LNCaP clone FGC (cell line): ENCODE data around the gene ATP2B1.

Source experiments
- DNase-seq: peaks from one replicate; pipeline ENCODE4 v3.0.0-alpha.2; 2011; ENCODE audit warnings: low read depth
- H3K4me3 ChIP-seq: 2 replicates; pipeline ENCODE4 v1.5.1; 2011; ENCODE audit warnings: mild to moderate bottlenecking, low read depth, low read length, control low read depth
- TF ChIP-seq, protein P1 (sequence below): IDR thresholded peaks from 2 replicates; pipeline ENCODE4 v1.5.1; 2012; ENCODE audit warnings: mild to moderate bottlenecking; ENCODE audit not compliant: control insufficient read depth, insufficient read depth; ENCODE audit errors: extremely low read depth

The ATP2B1 gene

DNA sequence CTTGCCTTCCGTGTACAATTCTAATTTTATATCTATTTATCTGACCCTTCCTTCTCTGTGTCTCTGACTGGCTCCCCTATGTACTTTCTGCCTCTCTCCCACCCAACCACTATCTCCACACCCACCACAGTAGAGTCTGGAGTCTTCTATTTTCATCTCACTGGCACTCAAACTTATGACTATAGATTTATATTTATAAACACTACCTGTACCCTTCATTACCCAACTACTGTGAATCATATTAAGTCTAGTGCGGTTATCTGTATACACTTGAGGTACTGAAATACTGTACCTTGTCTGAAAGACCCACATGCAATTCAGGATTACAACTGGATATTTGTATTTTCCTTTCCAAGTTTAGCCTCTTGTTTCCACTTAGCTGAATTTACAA lies 36.1 kb downstream of the ATP2B1 start:
- H3K4me3 ChIP-seq, result no peak overlapping the region
- TF ChIP-seq, protein P1, sequence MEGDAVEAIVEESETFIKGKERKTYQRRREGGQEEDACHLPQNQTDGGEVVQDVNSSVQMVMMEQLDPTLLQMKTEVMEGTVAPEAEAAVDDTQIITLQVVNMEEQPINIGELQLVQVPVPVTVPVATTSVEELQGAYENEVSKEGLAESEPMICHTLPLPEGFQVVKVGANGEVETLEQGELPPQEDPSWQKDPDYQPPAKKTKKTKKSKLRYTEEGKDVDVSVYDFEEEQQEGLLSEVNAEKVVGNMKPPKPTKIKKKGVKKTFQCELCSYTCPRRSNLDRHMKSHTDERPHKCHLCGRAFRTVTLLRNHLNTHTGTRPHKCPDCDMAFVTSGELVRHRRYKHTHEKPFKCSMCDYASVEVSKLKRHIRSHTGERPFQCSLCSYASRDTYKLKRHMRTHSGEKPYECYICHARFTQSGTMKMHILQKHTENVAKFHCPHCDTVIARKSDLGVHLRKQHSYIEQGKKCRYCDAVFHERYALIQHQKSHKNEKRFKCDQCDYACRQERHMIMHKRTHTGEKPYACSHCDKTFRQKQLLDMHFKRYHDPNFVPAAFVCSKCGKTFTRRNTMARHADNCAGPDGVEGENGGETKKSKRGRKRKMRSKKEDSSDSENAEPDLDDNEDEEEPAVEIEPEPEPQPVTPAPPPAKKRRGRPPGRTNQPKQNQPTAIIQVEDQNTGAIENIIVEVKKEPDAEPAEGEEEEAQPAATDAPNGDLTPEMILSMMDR, result no peak
- no peak for DNase-seq

DNA sequence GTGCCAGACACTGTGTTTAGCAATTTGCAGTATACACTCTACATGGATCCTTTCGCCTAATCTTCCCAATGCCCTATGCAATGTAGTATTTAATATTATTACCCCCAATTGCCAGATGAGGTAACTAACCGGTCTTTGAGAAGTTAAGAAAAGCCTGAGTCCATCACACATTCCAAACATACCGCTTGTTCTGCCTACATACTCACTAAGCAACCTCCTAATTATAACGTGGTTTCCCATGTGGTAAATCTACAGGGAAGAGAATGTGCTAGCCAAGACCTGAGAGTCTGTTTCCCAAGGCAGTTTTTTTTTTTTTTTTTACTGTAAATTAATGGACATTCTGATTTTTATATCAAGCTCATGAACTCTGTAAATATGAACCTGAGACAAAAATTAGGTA lies 37.2 kb downstream of the ATP2B1 start:
- TF ChIP-seq, protein P1, result no peak
- H3K4me3 ChIP-seq, result no peak overlapping the region
- no peak for DNase-seq

DNA sequence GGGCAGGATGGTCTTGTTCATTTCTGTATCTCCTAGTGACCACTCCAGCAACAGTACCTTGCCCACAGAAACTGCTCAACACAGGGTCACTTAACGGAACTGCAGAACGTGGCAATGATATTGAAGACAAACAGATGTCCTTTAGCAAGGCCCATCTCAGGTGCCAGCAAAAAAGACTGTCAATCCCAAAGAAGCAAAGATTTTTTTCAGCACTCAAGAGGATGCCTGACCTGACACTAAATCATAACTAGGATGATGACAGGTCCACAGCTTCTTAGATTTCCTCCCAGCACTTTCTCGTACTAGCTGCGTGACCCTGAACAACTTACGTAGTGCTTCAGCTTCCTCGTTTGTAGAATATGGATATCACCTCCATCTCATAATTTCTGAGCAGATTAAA lies 39.4 kb downstream of the ATP2B1 start:
- TF ChIP-seq, protein P1, result no peak
- DNase-seq, result no peak

DNA sequence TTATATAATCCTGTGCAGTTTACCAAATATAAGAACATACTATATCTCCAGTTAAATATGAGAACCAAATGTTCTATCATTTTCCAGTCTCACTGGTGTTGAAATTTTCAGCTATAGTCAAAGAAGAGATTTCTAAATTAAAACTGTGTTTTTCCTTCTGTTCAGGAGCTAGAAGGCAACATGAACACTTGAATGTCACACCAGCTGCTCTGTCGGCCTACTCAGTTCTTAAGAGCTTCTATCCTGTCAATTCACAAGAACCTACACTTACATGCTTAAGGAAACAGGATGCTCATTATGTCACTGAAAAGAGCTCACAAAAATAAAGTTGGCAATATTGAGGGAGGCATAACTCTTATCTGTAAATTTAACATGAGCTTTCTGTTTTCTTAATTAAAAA lies 43.1 kb downstream of the ATP2B1 start:
- no peak for DNase-seq
- TF ChIP-seq, protein P1, result no peak

More for the DNA sequence above, 39.4 kb downstream of the ATP2B1 start:
- H3K4me3 ChIP-seq, result no peak overlapping the region

GRCh38 chr12:89664441-89664840 lies 44.2 kb downstream of the ATP2B1 start:
- TF ChIP-seq, protein P1, result no peak
- no peak overlapping the region for H3K4me3 ChIP-seq
- no peak for DNase-seq

More for the DNA sequence above, 43.1 kb downstream of the ATP2B1 start:
- no peak overlapping the region for H3K4me3 ChIP-seq

GRCh38 chr12:89663577-89664357 lies 44.9 kb downstream of the ATP2B1 start:
- H3K4me3 ChIP-seq, result no peak overlapping the region
- no peak for DNase-seq
- TF ChIP-seq, protein P1, result no peak

DNA sequence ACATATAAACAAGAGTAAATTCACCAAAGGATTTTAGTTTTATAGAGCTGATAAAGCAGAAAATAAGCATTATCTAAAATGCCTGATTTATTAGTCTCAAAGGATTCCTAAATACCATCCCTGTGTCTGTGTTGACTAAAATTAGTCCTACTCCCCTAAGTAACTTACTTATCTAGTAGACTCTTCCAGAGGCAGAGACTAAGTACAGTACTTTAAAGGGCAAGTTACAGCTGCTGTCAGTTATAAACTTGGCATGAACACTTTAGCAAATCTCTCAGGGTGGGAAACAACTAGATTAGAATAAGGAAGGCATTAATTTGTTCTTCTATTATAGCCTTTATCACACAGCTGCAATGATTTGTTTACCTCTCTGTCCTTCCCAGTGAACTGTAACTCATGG lies 46.0 kb downstream of the ATP2B1 start:
- no peak for DNase-seq
- TF ChIP-seq, protein P1, result no peak
- H3K4me3 ChIP-seq, result no peak overlapping the region
